GM12874 (cell line): Measurements from ENCODE around the gene DCD.

ENCODE experiments used
- CTCF ChIP-seq: IDR thresholded peaks from 2 replicates; pipeline ENCODE4 v1.5.1; 2011; ENCODE audit warnings: low read depth, mild to moderate bottlenecking, control low read depth, low read length, moderate library complexity; ENCODE audit not compliant: insufficient read depth

DCD gene

DNA sequence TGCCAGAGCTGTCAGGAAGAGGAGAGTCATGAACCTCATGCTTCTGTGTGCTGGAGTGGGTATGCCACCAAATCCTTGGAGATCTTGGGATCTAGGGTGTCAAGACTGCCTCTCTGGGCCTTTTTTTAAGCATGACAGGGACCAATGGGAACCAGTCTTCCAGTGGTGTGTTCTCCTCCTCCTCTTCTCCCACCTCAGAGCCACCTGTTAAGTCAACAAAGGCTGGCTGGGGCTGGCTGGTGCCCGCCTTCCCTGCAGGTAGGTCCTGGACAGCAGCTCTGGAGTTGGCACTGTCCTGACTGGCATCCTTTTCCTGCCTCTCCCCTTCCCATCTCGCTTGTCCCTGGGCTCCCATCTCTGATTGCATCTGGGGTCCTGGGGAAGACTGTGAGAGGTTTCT lies at the start of gene DCD:
DCD (minus strand) TSS at position 101 of the 400 bp plus-strand sequence; CDS start at position 39, 62 bp downstream.
- TF ChIP-seq CTCF: no peak

DNA sequence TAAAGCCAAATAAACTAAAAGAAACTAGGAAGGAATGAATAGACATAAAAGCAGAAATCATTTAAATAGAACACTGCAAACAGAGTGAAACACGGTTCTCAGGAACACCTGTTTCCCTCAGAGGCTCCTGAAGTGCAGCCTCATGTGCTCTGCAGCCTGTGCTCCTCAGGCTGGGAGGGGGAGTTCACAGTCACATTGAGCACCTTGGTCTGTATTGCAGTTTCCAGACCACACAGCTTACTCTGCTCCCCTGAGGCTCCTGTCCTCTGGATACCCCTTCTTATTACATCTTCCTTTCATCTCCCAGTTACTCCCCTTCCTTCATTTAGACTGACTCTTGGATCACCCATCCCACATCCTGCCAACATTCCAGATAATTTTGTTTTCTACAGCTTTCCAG lies 49.7 kb upstream of the DCD start:
- TF ChIP-seq CTCF: no peak

- TF ChIP-seq CTCF: no peak
These were observed 44.2 kb upstream of the DCD start for GRCh38 chr12:54692353-54692752.

- TF ChIP-seq CTCF: peak; percentile 22; the same call in 1 of the 2 replicates
These were observed 41.8 kb upstream of the DCD start for GRCh38 chr12:54689984-54690383.

GRCh38 chr12:54689034-54689372 lies 40.8 kb upstream of the DCD start:
- TF ChIP-seq CTCF: no peak

DNA sequence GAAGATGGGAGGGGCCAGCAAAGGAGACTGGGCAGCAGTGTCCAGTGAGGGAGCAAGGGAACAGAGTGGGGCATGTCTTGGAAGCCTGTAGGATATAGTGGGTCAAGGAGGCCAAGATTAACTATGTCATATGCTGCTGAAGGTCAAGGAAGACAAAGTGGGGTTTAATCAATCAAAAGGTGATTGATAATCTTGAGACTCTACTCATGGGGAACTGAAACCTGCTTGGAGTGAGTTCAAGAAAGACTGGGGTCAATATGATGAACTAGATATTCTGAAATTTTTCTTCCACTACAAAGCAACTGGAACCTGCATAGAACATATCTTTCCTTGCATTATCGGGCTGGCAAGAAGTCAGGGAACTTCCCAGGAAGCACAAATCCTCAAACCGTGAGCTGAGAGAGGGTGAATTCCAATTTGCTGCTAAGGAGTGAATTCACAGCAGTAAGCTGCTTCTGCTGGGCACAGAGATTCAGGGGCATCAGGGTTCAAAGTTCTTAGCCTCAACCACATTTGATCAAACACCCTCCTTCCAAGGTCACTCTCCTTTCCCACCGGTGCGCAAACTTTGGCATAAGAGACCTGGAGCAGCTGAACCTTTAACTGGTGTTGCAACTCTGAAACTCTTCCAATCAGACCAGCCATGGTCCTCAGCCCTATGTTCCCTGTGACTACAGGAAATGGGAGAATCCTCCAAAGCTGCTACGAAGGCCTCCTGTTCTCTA lies 40.3 kb upstream of the DCD start:
- no peak for TF ChIP-seq CTCF

DNA sequence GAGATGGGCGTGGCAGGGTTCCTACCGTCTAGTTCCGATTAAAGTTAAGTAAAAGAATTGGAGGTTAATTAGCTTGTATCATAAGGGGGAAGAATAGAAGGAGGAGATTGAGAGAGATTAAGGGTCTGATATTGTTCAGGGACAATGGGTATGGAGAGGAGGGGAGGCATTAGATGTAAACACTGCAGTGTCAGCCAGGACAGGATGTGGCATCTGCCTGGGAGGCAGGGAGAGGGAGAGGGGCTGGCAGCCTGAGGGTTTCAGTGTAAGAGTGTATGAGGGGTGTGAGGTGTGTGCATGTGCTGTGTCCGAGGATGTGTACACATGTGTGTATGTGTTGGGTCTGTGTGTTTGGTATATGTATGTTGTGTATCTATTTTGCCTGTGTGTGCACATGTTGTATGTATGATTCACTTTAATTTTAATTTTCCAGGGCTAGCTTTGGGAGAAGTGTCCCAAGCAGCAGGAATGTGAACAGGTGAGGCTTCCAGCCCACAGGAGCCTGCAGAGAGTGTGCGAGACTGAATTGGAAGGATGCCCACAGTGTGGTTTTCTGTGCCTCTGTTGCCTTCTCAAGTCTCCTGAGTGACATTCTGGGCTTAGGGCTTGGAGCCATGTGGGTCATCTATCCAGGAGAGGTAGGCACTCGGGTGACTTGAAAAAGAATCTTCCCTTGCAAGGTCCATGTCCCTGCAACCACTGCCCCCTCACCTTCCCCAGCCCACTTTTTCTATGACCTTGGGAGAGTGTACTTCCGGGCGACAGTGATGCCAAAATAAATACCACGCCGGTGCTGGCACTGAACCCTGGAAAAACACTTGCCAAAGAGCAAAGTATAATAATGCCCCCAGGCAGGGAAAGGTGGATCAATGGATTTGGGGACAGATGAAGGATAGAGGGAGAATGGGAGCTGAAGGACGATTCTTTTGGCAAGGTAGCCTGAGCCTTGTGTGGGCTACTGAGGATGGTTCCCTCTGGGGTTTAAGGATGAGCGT lies 36.8 kb upstream of the DCD start:
- no peak for TF ChIP-seq CTCF
